Adrenal gland (tissue), 12 donors: ENCODE measurements around the gene ABCF2. TPM values are rescaled to one million over a fixed set of nuclear protein-coding genes. Genes with fewer than 3 reads are reported as not detected.

Source experiments
- DNase-seq, 7 donors: peaks; one replicate each; pipeline ENCODE4 v3.0.0-alpha.2; 2019 to 2020
- H3K27ac ChIP-seq, 5 donors: fragments of 200-600 bp; sonication (generic) in 4 of 5; 1 replicate in 3 of 5; 2 replicates in 2 of 5; pipeline versions ENCODE4 v1.5.1 to v1.8.0; 2016 to 2020; ENCODE audit warnings: mild to moderate bottlenecking in 1 of 5
- H3K27me3 ChIP-seq: fragments of 200-600 bp; 2 replicates; pipeline ENCODE4 v1.8.0; 2021
- H3K36me3 ChIP-seq, 2 donors: fragments of 200-600 bp; replicated peaks in 1 of 2; 1 replicate in 1 of 2; 2 replicates in 1 of 2; pipeline versions ENCODE4 v1.5.1 to v1.8.0; 2018 to 2022
- H3K4me1 ChIP-seq, 2 donors: fragments of 200-600 bp; replicated peaks in 1 of 2; 1 replicate in 1 of 2; 2 replicates in 1 of 2; pipeline versions ENCODE4 v1.5.1 to v1.8.0; 2018 to 2021
- H3K4me3 ChIP-seq, 4 donors: fragments of 200-600 bp; sonication (generic) in 3 of 4; one replicate each; pipeline ENCODE4 v1.5.1; 2016 to 2018
- H3K9me3 ChIP-seq, 3 donors: fragments of 200-600 bp; sonication (generic) in 1 of 3; replicated peaks in 1 of 3; 1 replicate in 2 of 3; 2 replicates in 1 of 3; pipeline versions ENCODE4 v1.5.1 to v1.8.0; 2016 to 2021
- POLR2A ChIP-seq, 2 donors: fragments of 450-650 bp; IDR thresholded peaks; one replicate each; pipeline ENCODE4 v1.6.1; 2017; ENCODE audit warnings: antibody characterized with exemption in 2 of 2, mild to moderate bottlenecking in 2 of 2, moderate library complexity in 1 of 2
- WGBS, 4 donors: extraction: QIAGEN DNeasy Blood & Tissue Kit in 2 of 4; methylation state at CpG; one replicate each; pipeline versions ENCODE4 v1.1.5 to v1.1.7; 2013 to 2017; 5-methylcytosine and 5-hydroxymethylcytosine counted together
- intact Hi-C, 2 donors: fragments of 100-400 bp; cut with DNase I; formaldehyde crosslinking; loops; one replicate each; pipeline versions ENCODE4 v1.14.1 to v1.15.0; 2022 to 2023
- polyA plus RNA-seq, 3 donors: library from polyadenylated mRNA; stranded (reverse); fragments of 200-250 nt in 2 of 3; fragments of 350-450 nt in 1 of 3; fragmentation: Illumina TruSeq in 1 of 3; extraction: RNeasy Lipid Tissue Mini Kit (QIAGEN cat#74804) in 1 of 3; gene quantifications; one replicate each; pipeline ENCODE4 v1.2.3, GENCODE V29; 2013 to 2014
- total RNA-seq, 9 donors: library from RNA; depleted of rRNA in 4 of 9; stranded (reverse); fragments of >200 nt in 4 of 9; fragments of 120-200 nt in 1 of 9; fragmentation: NEBNext Ultra II Directional in 1 of 9; extraction: Animal tissue kit (Norgen Biotek cat#: 25700) in 1 of 9; gene quantifications; one replicate each; pipeline versions ENCODE4 v1.1.0 to v1.2.4, GENCODE V29; 2013 to 2023
- TF ChIP-seq, protein P1 (sequence below), 6 experiments: fragments of 450-650 bp in 4 of 6; fragments of 200-600 bp in 2 of 6; sonication (generic) in 1 of 6; IDR thresholded peaks; 1 replicate in 5 of 6; 2 replicates in 1 of 6; pipeline versions ENCODE4 v1.5.1 to v1.8.0; 2016 to 2021; ENCODE audit warnings: antibody characterized with exemption in 6 of 6, mild to moderate bottlenecking in 2 of 6, moderate library complexity in 1 of 6
- donor health status: healthy with polysubstance abuse.
- donor health status: Bipolar disorder and iron deficiency.
- donor health status: DM: yes; HTN: yes; CAD: no.
- donor health status: DM: no; HTN: no; CAD: no.
- donor health status: DM: no; HTN: no; CAD: no.
- donor health status: DM: yes; HTN: yes; CAD: no.

ABCF2 gene
- total and polyA plus RNA-seq, 12 donors: 15.6 to 110 (median 29.3) TPM

DNA sequence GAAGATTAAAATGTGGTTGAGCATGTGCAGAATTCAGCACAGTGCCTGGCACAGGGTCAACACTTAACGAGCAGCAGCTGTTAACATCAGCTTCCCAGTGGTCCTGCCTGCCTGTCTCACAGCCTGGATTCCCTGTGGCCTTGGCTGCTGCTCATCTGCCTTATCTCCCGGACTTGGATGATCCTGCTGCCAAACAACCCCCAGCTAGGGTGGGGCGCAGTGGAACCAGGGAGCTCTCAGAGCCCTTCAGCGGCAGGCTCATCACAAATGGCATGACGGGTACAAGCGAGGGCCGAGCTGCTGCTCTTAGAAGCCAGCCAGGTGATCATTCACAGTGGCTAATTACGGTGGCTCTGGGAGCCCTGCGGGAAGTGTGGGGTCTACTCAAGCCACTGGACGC lies 34.5 kb upstream of the ABCF2 start:
- TF ChIP-seq POLR2A (IDR thresholded peaks at IDR 0.05): no peak
- TF ChIP-seq, protein P1, sequence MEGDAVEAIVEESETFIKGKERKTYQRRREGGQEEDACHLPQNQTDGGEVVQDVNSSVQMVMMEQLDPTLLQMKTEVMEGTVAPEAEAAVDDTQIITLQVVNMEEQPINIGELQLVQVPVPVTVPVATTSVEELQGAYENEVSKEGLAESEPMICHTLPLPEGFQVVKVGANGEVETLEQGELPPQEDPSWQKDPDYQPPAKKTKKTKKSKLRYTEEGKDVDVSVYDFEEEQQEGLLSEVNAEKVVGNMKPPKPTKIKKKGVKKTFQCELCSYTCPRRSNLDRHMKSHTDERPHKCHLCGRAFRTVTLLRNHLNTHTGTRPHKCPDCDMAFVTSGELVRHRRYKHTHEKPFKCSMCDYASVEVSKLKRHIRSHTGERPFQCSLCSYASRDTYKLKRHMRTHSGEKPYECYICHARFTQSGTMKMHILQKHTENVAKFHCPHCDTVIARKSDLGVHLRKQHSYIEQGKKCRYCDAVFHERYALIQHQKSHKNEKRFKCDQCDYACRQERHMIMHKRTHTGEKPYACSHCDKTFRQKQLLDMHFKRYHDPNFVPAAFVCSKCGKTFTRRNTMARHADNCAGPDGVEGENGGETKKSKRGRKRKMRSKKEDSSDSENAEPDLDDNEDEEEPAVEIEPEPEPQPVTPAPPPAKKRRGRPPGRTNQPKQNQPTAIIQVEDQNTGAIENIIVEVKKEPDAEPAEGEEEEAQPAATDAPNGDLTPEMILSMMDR (IDR thresholded peaks at IDR 0.05): no peak
- Histone ChIP-seq H3K9me3 (no peaks in the 10 kb centered on the region), H3K27ac (no peak overlapping the region), H3K27me3 (no peaks in the 10 kb centered on the region), H3K36me3 (no peaks in the 10 kb centered on the region), H3K4me3 (no peak overlapping the region), H3K4me1 (peaks cover 7 to 14% of the 10 kb centered on the region in 2 donors)
- peak in 4 of 7 donors; percentile 58 to 69 (median 66) for DNase-seq
- WGBS, 4 donors: 29 to 40% (median 34%) methylated on average over 2 to 10 of the region's 10 CpGs
- intact Hi-C loops: no loop called here

DNA sequence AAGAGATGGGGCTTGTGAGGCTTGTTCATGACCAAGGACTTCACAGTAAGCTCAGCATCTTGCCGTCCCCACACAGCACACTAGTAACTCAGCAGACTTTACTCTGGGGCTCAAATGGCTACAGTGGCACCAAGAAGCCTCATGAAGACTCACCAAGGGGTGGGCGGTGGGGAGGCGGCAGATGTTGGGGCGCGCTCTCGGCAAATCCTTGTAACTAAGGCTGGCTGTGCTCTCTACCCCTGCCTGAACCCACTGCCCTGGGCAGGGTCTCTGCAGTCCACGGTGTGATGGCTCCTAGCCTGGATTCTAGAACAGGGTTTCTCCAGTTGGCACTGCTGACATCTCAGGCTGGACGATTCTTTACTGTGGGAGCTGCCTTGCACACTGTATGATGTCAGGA lies 33.9 kb upstream of the ABCF2 start:
- 81 to 100% (median 88%) methylated on average over 1 to 8 of the region's 8 CpGs for WGBS, 4 donors

DNA sequence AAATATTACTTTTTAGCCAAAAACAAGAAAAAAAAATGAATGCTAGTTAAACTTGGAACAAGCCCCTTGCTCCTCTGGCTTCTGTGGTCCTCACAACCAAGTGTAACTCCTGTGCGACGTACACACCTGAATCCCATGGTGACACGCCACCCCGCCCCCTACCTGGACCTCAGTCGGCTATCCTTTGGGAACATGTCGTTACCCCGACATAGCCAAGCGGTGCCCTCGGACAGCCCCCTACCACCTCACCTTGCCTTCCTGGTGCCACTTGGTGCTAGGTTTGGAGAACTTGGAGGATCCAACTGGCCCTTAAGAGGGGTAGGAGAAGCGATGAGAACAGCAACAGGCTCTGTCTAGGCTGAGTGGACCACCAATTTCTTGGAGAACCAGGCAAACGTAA lies 33.5 kb upstream of the ABCF2 start:
- peaks cover 9 to 14% of the 10 kb centered on the region in 2 donors for H3K4me1 ChIP-seq
- no peak overlapping the region for H3K27ac ChIP-seq
- TF ChIP-seq, protein P1 (IDR thresholded peaks at IDR 0.05): no peak
- no peak for TF ChIP-seq POLR2A (IDR thresholded peaks at IDR 0.05)
- 92 to 94% (median 93%) methylated on average over 8 to 11 of the region's 11 CpGs for WGBS, 4 donors
- no peak for DNase-seq
- H3K9me3 ChIP-seq: no peaks in the 10 kb centered on the region
- intact Hi-C loops: no loop called here
- H3K4me3 ChIP-seq: no peak overlapping the region
- H3K36me3 ChIP-seq: no peaks in the 10 kb centered on the region
- H3K27me3 ChIP-seq: no peaks in the 10 kb centered on the region

More for the DNA sequence above, 33.9 kb upstream of the ABCF2 start:
- TF ChIP-seq, protein P1 (IDR thresholded peaks at IDR 0.05): no peak
- no peak for TF ChIP-seq POLR2A (IDR thresholded peaks at IDR 0.05)
- Histone ChIP-seq H3K4me3 (no peak overlapping the region), H3K36me3 (no peaks in the 10 kb centered on the region), H3K27me3 (no peaks in the 10 kb centered on the region), H3K4me1 (peaks cover 9 to 14% of the 10 kb centered on the region in 2 donors), H3K27ac (no peak overlapping the region), H3K9me3 (no peaks in the 10 kb centered on the region)
- no peak for DNase-seq
- intact Hi-C loops: no loop called here

DNA sequence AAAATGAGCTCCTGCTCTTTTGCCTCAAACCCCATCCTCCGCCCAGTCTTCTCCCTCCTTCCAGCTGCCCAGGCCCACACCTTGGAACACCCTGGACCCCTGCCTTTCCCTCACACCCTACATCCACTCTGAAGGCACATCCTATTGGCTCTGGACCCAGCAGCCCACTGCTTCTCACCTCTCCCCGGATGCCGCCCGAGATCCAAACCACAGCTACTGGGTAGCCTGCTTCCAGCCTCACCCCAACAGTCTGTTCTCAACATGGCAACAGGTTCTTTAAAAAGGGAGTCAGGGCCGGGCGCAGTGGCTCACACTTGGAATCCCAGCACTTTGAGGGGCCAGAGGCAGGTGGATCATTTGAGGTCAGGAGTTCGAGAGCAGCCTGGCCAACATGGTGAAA lies 31.0 kb upstream of the ABCF2 start:
- no peak overlapping the region for H3K4me3 ChIP-seq
- WGBS, 4 donors: 92 to 98% (median 94%) methylated on average over 5 to 7 of the region's 7 CpGs
- no peaks in the 10 kb centered on the region for H3K36me3 ChIP-seq
- intact Hi-C loops: no loop called here
- H3K27ac ChIP-seq: no peak overlapping the region
- no peaks in the 10 kb centered on the region for H3K27me3 ChIP-seq
- peaks cover 10 to 17% of the 10 kb centered on the region in 2 donors for H3K4me1 ChIP-seq
- TF ChIP-seq POLR2A (IDR thresholded peaks at IDR 0.05): no peak
- DNase-seq: peak in 1 of 7 donors; percentile 16
- no peaks in the 10 kb centered on the region for H3K9me3 ChIP-seq

GRCh38 chr7:151256410-151257045 lies 29.5 kb upstream of the ABCF2 start:
- 40 to 53% (median 46%) methylated on average over 16 of the region's 16 CpGs for WGBS, 4 donors
- peak in 6 of 7 donors; percentile 61 to 75 (median 71) for DNase-seq
- Histone ChIP-seq H3K27ac (peak overlapping the region in 2 of 5 donors; percentile 2 to 67), H3K9me3 (no peaks in the 10 kb centered on the region), H3K36me3 (no peaks in the 10 kb centered on the region), H3K4me1 (peaks cover 15 to 17% of the 10 kb centered on the region in 2 donors), H3K27me3 (no peaks in the 10 kb centered on the region), H3K4me3 (no peak overlapping the region)
- intact Hi-C loops: no loop called here
- TF ChIP-seq, protein P1 (IDR thresholded peaks at IDR 0.05): no peak
- TF ChIP-seq POLR2A (IDR thresholded peaks at IDR 0.05): no peak
